Karpas-422 (cell line): Measurements from ENCODE around the gene GAL. TPM values are rescaled to one million over a fixed set of nuclear protein-coding genes. Genes with fewer than 3 reads are reported as not detected.

Experiments used
- total RNA-seq: library from RNA; depleted of rRNA; stranded (reverse); fragments of >200 nt; shearing (Covaris generic); gene quantifications from 2 replicates; pipeline ENCODE4 v1.2.3, GENCODE V29; 2014; ENCODE audit warnings: low replicate concordance; rRNA removed

GAL gene
- total RNA-seq, 1 experiment from 2014 or later = not detected

Other genes with a start within 250 kb of the GAL start
- gene PPP6R3, start 223.8 kb upstream of the GAL start, total RNA-seq = 109 and 140 TPM in 2 replicates
- gene TESMIN, start 67.0 kb downstream of the GAL start, total RNA-seq = 0.36 TPM in 1 of 2 replicates, not detected in the other
- 13.1 and 15.2 TPM in 2 replicates for gene CPT1A, start 157.4 kb downstream of the GAL start, total RNA-seq
- 88.3 and 121 TPM in 2 replicates for gene MRPL21, start 219.3 kb downstream of the GAL start, total RNA-seq
- 6.3 and 21.5 TPM in 2 replicates for gene IGHMBP2, start 219.3 kb downstream of the GAL start, total RNA-seq